ENCODE results near the gene KRT36.

Gene KRT36

GRCh38 chr17:41516830-41517283 is 27.1 kb upstream of the KRT36 start:
- Histone ChIP-seq H3K27ac (ENCODE audit: low read length) (no peak overlapping the region), H3K4me1 (ENCODE audit: low read length) (peaks cover 21% of the 10 kb centered on the region), H3K9ac (ENCODE audit: low read length) (no peak overlapping the region), H3K9me3 (replicated peaks; ENCODE audit: insufficient read depth, low read length) (no peaks in the 10 kb centered on the region), H3K4me3 (ENCODE audit: low read length) (no peak overlapping the region), H3K27me3 (replicated peaks; ENCODE audit: insufficient read depth, low read length) (no peaks in the 10 kb centered on the region), H3K36me3 (replicated peaks; ENCODE audit: insufficient read depth, low read length) (no peaks in the 10 kb centered on the region), H3K4me2 (ENCODE audit: low read depth, low read length) (no peak overlapping the region), H3K79me2 (ENCODE audit: low read length) (no peaks in the 10 kb centered on the region), H3F3A (ENCODE audit: insufficient read depth, low read length) (no peaks in the 10 kb centered on the region), H2AFZ (ENCODE audit: low read length) (no peak overlapping the region), H3K9me2 (replicated peaks; ENCODE audit: insufficient read depth, low read length) (no peaks in the 10 kb centered on the region), H4K20me1 (ENCODE audit: insufficient read depth, low read length) (no peaks in the 10 kb centered on the region)
- TF ChIP-seq EZH2 (optimal IDR thresholded peaks at IDR 0.05; ENCODE audit: low read depth, low read length) (no peak), CTCF (IDR thresholded peaks at IDR 0.05; ENCODE audit: low read length) (no peak), EZH2phosphoT487 (IDR thresholded peaks at IDR 0.05; ENCODE audit: low read length) (no peak)
- no peak for DNase-seq

DNA sequence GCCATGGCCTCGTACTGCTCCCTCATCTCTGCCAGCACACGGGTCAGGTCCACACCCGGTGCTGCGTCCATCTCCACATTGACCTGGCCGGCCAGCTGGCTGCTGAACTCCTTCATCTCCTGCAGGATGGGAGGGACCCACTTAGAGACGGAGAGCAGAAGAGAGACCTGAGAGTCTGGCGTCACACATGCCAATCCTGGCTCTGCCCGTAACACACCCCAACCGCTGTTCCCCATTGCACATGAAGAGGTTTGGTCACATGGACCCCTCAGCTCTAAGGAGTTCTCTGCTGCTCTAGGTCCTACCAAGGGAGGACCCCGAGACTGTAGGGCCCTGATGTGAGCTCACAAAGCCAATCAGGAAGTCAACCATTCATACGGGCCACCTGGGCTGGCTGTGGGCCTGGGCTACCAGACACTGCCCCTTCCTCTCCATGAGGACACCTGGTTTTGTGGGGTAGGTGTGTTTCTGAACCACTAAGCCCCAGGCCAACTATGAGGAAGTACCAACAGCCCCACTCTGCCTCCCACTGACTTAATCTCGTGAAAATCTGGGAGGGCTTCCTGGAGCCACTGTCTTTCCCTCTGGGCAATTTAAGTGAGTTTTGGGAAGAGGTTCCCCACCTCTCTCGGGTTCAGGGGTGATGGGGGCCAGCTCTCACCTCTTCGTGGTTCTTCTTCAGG is 26.6 kb upstream of the KRT36 start:
- Histone ChIP-seq H3K9me2 (replicated peaks; ENCODE audit: insufficient read depth, low read length) (no peaks in the 10 kb centered on the region), H2AFZ (ENCODE audit: low read length) (no peak overlapping the region), H3F3A (ENCODE audit: insufficient read depth, low read length) (no peaks in the 10 kb centered on the region), H3K4me3 (ENCODE audit: low read length) (no peak overlapping the region), H3K79me2 (ENCODE audit: low read length) (no peaks in the 10 kb centered on the region), H3K9me3 (replicated peaks; ENCODE audit: insufficient read depth, low read length) (no peaks in the 10 kb centered on the region), H3K27me3 (replicated peaks; ENCODE audit: insufficient read depth, low read length) (no peaks in the 10 kb centered on the region), H4K20me1 (ENCODE audit: insufficient read depth, low read length) (no peaks in the 10 kb centered on the region), H3K36me3 (replicated peaks; ENCODE audit: insufficient read depth, low read length) (no peaks in the 10 kb centered on the region), H3K9ac (ENCODE audit: low read length) (no peak overlapping the region), H3K27ac (ENCODE audit: low read length) (no peak overlapping the region), H3K4me1 (ENCODE audit: low read length) (peaks cover 16% of the 10 kb centered on the region), H3K4me2 (ENCODE audit: low read depth, low read length) (no peak overlapping the region)
- TF ChIP-seq CTCF (IDR thresholded peaks at IDR 0.05; ENCODE audit: low read length) = no peak
- no peak for TF ChIP-seq EZH2 (optimal IDR thresholded peaks at IDR 0.05; ENCODE audit: low read depth, low read length)
- TF ChIP-seq EZH2phosphoT487 (IDR thresholded peaks at IDR 0.05; ENCODE audit: low read length) = no peak
- no peak for DNase-seq

DNA sequence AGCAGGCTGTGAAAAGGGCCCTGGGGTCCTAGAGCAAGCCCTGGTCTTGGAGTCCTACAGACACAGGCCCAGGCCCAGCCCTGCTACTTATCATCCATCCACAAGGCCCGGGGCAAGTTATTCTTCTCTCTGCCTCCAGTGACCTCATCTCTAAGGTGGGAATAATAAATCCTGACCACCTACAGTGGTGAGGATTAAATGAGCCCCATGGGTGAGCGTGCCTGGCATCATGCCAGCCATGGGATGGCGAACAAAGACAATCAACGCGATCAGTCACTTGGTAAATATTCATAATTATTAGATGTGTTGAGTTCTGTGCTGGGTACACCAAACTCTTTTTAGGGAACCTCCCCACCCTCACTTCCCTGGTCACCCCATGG is 23.4 kb upstream of the KRT36 start:
- no peaks in the 10 kb centered on the region for H3K79me2 ChIP-seq (ENCODE audit: low read length)
- H3K4me2 ChIP-seq (ENCODE audit: low read depth, low read length) = no peak overlapping the region
- no peaks in the 10 kb centered on the region for H3K9me3 ChIP-seq (replicated peaks; ENCODE audit: insufficient read depth, low read length)
- no peaks in the 10 kb centered on the region for H3K9me2 ChIP-seq (replicated peaks; ENCODE audit: insufficient read depth, low read length)
- no peak overlapping the region for H3K9ac ChIP-seq (ENCODE audit: low read length)
- peaks cover 7% of the 10 kb centered on the region for H3K4me1 ChIP-seq (ENCODE audit: low read length)
- H3F3A ChIP-seq (ENCODE audit: insufficient read depth, low read length) = no peaks in the 10 kb centered on the region
- H2AFZ ChIP-seq (ENCODE audit: low read length) = no peak overlapping the region
- no peak overlapping the region for H3K27ac ChIP-seq (ENCODE audit: low read length)
- H3K27me3 ChIP-seq (replicated peaks; ENCODE audit: insufficient read depth, low read length) = no peaks in the 10 kb centered on the region
- no peak overlapping the region for H3K4me3 ChIP-seq (ENCODE audit: low read length)
- no peaks in the 10 kb centered on the region for H4K20me1 ChIP-seq (ENCODE audit: insufficient read depth, low read length)
- DNase-seq = no peak
- no peak for TF ChIP-seq EZH2 (optimal IDR thresholded peaks at IDR 0.05; ENCODE audit: low read depth, low read length)
- TF ChIP-seq EZH2phosphoT487 (IDR thresholded peaks at IDR 0.05; ENCODE audit: low read length) = no peak
- TF ChIP-seq CTCF (IDR thresholded peaks at IDR 0.05; ENCODE audit: low read length) = no peak
- H3K36me3 ChIP-seq (replicated peaks; ENCODE audit: insufficient read depth, low read length) = no peaks in the 10 kb centered on the region
